Activated CD8-positive, alpha-beta memory T cell treated with anti-CD3 and anti-CD28 coated beads for 36 hours (primary cell): ENCODE results near the gene ING5. TPM values are rescaled to one million over a fixed set of nuclear protein-coding genes. Genes with fewer than 3 reads are reported as not detected.
"Not testable (repeated sequence)": the region's sequence is repeated elsewhere in the genome, so short reads cannot be mapped to it uniquely, and the experiment has no call there.

Experiments used
- CTCF ChIA-PET: fragments of 350-600 bp; sonication (Branson Sonifier 250); formaldehyde crosslinking; loops from one replicate; lab custom pipeline; 2021; ENCODE audit warnings: antibody characterized with exemption; lab: Charles Lee
- POLR2A ChIA-PET: fragments of 350-600 bp; sonication (Branson Sonifier 250); formaldehyde crosslinking; loops from one replicate; lab custom pipeline; 2021; ENCODE audit warnings: antibody characterized with exemption; lab: Charles Lee
- total RNA-seq, 2 experiments: library from RNA; stranded (reverse); gene quantifications; one replicate each; pipeline ENCODE4 v1.2.3, GENCODE V29; 2021

Gene ING5
- 10 to 100 TPM; 44.2 to 47.1 TPM for total RNA-seq

DNA sequence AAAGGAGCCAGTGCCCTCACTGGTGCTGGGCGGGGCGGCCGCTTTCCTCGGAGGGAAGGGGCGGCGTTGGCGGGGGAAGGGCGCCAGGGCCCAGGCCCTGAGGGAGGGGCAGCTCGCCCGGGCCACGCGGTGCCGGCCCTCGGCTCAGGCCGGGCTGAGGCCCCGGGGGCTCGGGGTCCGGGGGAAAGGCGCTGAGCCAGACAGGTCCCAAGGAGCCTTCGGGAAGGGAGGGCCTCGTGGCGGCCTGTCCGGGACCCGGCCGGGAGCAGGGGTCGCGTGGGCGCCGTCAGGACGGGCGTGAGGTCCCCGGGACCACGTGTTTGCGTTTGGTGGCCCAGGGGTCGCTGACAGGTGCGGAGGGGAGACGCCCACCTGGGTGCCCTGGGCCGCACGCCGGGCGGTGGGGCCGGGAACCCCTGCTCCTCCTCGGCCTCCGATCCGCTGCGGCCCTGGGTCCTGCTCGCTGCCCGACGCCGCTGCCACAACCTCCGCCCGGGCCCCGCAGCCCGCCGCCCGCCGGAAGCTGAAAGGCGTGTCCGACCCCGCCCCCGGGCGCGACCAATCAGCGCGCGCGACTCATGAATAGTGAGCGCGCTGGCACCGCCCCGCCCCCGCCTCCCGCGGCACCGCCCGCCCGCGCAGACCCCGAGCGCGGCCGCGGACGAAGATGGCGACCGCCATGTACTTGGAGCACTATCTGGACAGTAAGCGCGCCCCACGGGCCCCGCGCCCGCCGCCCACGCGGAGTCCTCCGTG, at the start of gene ING5:
TSS of gene ING5 (plus strand) at position 641 of the 756 bp plus-strand sequence. CDS start at position 668, 27 bp downstream.
- CTCF ChIA-PET, result interaction anchor here (1.4 to 5.4 kb wide), 9 partner anchors 10 to 177 kb away, joined by 3 to 32 read pairs (median 4); partner anchors contain the start of gene DTYMK
- POLR2A ChIA-PET, result interaction anchor here (0.6 to 5.3 kb wide), 9 partner anchors 10 to 593 kb away, joined by 3 to 45 read pairs (median 3); partner anchors contain the start of genes D2HGDH and DTYMK

DNA sequence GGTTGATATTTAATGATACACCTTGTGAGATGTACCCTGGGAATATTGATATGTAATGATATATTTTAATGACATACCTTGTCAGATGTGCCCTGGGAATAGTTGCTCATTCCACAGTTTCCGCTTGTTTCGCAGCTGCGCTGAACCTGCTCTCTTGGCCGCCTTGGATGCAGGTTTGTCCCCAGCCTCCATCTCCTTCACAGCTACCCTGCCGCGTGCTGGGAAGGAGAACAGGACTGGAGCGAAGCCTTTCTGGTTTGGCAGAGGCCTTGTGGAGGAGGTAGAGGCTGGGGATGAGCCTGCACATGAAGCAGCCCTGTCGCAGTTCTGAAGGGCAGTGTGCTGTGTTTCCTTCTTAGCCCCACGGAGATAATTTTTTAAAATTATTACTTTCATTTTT, 49.7 kb upstream of the ING5 start:
- ChIA-PET CTCF (no interaction called here), POLR2A (no interaction called here)

DNA sequence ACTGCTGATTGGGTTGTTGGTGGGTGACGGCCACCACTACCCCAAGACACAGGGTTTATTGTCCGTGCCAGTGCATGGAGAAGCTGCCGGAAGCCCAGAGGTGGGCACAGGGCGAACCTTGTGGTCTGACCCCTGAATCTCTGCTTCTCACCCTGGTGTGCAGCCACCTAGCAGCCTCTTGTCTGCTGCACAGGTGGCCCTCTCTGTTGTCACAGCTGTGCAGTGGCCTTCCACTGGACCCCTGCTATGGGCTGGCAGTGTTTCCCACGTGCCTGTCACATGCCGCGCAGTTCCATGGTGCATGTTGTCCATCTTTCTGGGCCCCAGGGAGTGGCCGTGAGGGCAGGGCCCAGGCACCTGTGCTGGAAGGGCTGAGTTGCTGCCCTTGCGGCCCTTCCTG, 49.1 kb upstream of the ING5 start:
- ChIA-PET CTCF (no interaction called here), POLR2A (no interaction called here)

DNA sequence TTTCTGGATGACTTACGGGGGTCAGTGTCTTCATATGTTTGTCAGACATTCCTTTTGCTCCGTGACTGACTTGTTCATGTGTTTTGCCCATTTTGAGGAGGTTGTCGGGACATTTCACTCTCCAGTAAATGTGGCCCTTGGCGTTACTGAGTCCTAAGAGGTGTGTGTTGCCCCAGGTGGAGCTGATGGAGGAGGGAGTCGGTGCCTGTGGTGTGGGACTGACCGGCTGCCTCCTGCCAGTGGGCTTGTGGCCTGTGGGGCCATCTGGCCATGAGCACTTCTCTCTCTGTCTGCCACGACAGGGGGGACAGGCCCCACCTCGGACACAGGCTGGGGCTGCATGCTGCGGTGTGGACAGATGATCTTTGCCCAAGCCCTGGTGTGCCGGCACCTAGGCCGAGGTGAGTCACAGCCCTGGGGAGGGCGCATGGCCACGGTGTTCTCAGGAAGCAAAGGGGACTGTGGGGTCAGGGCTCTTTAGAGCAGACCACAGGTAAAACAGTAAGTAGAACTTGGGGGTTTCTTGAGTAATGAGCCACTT, 48.6 kb upstream of the ING5 start:
- CTCF ChIA-PET, result no interaction called here
- POLR2A ChIA-PET, result no interaction called here

DNA sequence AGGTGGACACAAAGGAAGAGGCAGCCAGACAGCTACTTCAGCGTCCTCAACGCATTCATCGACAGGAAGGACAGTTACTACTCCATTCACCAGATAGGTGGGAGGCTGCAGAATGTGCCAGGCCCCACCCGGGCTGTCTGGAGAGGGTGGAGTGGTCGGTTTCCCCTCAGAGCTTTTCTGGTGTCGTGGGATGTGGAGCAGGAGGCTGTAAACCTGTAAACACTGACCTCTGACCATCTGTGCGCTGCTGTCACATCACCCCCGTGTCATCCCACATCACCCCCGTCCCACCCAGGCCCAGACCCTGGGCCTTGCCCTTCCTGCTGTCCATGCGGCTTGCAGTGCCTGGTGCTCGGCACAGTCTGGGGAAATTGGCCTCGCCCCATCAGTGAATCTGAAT, 47.3 kb upstream of the ING5 start:
- POLR2A ChIA-PET, result no interaction called here
- CTCF ChIA-PET, result no interaction called here

DNA sequence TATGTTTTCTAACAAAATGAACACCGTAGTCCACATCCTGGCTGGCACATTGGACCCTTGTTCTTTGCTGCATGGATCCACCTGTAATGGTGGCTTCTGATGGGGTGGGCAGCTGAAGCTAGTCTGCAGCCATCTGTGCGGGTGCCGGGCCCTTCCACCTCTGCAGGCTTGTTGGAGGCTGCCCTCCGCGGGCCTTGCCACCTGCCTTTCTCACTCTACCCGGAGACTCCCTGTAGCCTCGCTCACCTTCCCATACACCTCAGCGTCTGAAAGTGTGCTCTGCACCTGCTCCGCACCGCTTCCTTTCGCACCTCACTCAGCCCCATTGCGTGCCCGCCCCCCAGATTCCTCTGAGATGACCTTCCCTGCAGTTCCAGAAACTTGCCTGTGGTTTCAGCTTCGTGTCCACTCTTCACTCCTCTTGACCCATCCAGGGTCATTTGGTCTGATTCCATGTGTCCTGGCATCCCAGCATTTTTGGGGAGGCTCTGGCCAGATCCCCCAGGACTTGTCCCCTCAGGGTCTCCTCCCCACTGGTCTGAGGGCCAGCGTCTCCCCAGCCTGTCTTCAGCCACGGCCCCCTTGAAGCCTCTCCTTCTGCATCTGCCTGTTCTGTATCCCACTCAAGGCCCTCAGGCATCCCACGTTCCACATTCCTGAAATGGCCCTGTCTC, 46.2 kb upstream of the ING5 start:
- ChIA-PET POLR2A (no interaction called here), CTCF (no interaction called here)

DNA sequence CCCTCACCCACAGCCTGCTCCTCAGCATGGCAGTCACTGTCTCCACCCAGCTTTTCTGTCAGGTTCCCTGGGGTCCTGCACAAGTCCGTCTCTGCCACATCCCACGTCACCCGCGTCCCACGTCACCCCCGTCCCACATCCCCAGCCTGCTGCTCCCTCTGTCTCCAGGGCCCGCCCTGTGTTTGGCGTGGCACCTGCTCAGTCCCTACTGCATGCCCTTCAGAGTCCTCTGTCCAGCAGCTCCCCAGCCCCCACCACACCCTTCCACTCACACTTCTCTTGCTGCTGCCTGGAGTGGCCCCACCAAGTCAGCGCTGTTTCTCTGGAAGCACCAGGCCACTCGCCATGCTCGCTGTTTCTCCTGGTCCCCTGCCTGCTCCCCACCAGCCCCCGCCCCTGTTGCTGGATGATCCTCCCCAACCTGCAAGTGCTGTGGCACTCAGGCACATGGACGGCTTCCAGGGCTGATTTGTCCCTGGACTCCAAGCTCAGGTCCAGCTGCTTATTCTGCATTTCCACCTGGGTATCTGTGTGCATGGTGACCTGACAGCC, 45.6 kb upstream of the ING5 start:
- POLR2A ChIA-PET, result no interaction called here
- CTCF ChIA-PET, result no interaction called here

DNA sequence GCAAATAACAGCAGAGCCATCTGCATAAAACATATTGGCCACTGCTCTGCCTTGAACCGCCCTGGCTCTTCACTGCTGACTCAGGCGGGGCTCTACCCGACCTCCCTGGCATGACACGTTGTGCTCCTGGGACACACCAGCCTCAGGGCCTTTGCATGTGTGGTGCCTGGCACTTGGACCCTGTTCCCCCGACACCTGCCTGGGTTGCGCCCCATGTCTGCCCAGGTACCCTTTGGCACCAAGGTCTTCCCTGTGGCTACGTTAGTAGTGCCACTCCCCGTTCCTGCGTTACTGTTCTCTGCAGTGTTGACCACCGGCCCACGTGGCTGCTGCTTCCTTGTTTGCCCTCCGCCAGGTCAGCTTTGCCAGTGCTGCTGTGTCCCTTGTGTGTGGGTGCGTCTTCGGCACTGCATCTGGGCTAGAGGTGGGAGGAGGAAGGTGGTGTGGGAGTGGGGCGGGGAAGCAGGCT, 44.0 kb upstream of the ING5 start:
- ChIA-PET POLR2A (interaction anchor here (0.7 kb wide), 1 partner anchor 14 kb away, joined by 4 read pairs; no protein-coding TSS in a partner anchor), CTCF (no interaction called here)

DNA sequence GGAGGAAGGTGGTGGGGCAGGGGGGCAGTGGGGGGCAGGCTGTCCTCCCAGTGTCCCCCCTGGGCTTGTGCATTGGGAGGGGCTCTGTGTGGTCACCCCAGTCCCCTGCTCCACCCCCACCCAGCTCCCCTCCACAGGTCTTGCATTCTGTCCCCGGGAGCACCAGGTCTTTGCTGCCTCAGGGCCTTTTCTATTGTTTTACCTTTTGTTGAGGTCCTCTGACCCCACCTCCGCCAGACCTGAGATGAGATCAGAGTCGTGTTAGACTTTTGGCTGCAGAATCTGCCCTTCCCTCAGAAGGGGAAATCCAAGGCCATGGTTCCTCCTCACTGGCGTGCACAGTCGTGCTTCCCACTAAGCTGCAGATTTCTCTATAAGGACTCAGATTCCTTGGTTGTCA, 43.5 kb upstream of the ING5 start:
- ChIA-PET CTCF (no interaction called here), POLR2A (no interaction called here)

DNA sequence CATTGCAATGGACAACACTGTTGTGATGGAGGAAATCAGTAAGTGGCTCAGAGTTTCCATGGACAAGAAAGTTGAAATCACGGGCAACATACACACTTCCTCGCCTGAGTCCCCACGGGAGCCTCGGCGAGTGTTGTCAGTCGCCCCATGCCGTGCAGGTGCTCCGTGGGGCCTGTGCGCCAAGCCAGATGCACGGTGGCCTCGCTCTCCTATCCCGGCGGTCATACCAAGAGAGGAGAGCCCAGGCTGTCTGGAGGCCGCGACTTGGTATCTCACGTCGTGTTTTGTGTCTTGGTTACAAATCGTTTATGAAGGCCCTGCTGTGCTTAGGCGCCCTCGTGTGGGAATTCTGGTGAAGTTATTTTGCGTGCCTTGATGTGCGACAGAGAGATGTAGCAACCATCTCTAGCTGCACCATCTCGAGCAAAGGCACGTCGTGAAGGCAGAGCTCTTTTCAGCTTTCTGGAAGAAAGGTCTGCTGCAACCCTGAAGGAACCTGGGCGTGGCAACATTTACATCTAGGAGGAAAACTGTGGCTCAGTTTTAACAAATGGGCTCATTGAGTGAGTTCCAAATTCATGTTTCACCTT, 42.6 kb upstream of the ING5 start:
- CTCF ChIA-PET, result interaction anchor here (1.2 kb wide), 1 partner anchor 16 kb away, joined by 3 read pairs; no protein-coding TSS in a partner anchor
- POLR2A ChIA-PET, result no interaction called here

DNA sequence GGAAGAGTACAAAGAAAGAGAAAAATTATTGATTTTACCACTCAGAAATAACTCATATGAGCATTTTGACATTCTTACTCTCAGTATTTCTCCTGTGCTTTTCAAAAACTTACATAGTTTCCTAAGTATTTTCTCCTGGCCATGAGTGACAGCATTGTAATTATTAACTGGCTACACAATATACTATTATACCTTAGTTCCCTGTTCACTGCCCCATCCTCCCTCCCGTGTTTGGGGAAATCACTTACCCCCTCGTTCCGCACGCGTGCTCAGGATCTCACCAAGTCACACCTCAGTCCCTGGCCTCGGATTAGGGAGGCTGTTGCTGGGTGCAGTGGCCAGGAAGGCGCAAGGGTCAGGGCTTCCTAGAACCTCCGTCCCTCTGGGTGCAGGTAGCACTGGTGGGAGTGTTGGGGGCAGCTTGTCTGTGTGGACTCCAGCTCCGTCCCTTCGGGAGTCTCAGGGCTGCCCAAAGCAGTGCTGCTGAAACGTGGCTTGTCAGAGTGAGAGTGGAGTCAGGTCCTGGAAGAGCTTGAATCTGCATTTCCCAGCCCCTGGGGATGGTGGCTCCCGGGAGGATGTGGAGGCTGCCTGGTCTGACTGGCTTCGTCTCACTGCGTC, 41.1 kb upstream of the ING5 start:
- POLR2A ChIA-PET, result no interaction called here
- CTCF ChIA-PET, result no interaction called here

DNA sequence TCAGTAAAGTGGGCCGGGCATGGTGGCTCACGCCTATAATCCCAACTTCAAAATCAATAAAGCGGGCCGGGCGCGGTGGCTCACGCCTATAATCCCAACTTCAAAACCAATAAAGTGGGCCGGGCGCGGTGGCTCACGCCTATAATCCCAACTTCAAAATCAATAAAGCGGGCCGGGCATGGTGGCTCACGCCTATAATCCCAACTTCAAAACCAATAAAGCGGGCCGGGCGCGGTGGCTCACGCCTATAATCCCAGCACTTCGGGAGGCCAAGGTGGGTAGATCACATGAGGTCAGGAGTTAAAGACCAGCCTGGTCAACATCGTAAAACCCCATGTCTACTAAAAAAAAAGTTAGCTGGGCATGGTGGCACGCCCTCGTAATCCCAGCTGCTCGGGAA, 39.1 kb upstream of the ING5 start:
- CTCF ChIA-PET, POLR2A ChIA-PET: not testable (repeated sequence)

DNA sequence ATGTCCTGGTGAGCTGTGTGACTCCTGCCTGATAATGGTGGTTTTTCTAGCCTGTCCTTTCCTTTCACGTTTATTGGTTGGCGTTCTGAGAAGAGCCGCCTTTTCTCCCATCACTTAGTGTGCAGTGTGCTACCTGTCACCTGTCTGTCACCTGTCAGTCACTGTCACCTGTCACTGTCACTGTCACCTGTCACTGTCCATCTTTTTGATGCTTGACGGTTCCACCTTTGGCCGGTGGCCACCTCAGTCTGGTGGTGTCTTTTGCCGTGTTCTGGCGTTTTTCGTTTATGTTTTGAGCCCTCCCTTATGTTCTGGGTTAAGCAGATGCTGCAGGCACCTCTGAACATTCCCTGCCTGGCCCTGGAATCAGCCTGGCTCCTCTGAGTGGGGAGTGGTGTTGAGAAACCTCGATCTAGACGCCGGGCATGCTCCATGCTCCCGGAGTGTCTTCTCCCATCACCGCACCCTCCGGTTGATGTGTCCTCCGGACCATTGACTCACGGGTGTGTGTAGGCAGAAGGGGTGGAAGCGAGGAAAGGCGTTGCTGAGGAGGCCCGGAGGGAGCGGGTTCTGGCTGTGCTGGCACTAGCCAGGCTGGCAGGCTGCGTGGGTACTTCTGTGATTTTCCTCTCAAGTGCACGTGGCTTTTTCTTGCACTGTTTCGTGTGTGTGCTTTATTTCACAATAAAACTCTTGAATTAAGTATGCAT, 36.0 kb upstream of the ING5 start:
- CTCF ChIA-PET, result no interaction called here
- POLR2A ChIA-PET, result no interaction called here

DNA sequence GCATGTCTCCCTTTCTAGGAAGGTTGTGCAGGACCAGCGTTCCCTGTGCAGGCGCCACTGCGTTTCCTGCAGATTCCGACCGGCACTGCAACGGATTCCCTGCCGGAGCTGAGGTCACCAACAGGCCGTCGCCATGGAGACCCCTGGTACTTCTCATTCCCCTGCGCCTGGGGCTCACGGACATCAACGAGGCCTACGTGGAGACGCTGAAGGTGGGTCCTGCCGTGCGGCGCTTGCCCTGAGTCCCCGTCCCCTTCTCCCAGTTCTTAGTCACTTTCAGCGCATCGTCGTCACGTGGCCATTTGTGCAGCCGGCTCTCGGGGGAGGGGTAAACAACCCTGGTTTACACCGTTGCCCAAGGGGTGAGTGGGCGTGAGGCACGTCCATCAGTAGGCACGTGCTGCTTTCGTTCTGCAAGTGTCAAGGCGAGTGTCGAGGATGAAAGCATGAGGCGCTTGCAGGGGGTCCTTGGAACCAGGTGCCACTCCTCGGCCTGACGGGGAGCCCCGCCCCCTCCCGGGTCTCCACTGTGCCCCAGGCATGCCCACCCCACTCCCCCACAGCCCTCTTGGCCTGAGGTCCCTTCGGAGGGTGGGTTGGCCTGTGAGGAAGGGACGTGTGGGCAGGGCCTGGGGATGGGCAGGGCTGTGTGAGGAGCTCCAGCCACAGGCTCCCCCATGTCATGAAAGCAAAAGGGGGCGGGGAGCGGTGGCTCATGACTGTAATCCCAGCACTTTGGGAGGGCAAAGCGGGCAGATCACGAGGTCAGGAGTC, 35.0 kb upstream of the ING5 start:
- CTCF ChIA-PET, result no interaction called here
- POLR2A ChIA-PET, result no interaction called here

DNA sequence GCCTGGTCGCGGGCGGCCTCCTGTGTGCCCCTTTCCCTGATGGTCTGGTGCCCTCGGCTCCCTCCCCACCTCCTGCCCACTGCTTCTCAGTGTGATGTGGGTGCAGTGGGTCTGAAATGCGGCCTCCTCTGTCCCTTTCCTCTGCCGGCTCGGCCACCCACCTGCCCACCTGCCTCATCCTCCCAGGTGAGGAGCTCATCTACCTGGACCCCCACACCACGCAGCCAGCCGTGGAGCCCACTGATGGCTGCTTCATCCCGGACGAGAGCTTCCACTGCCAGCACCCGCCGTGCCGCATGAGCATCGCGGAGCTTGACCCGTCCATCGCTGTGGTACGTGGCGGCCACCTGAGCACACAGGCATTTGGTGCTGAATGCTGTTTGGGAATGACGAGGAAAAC, 33.5 kb upstream of the ING5 start:
- ChIA-PET POLR2A (no interaction called here), CTCF (no interaction called here)

DNA sequence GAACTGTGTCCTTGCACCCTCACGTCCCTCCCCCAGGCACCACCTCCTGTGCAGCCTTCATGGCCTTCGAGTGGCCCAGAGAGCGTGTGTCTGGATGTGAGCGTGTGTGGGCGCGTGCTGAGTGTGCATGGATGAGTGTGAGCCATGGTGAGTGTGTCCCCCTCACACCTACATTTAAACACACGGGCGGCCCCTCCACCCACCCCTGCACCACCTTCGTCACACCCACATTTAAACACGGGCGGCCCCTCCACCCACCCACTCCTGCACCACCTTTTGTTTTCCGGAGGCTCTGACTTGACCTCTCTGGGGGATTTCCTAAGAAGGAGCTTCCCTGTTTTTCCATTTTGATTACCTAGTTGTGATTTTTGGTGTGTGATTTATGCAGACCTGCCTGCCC, 33.0 kb upstream of the ING5 start:
- CTCF ChIA-PET, result no interaction called here
- POLR2A ChIA-PET, result no interaction called here

DNA sequence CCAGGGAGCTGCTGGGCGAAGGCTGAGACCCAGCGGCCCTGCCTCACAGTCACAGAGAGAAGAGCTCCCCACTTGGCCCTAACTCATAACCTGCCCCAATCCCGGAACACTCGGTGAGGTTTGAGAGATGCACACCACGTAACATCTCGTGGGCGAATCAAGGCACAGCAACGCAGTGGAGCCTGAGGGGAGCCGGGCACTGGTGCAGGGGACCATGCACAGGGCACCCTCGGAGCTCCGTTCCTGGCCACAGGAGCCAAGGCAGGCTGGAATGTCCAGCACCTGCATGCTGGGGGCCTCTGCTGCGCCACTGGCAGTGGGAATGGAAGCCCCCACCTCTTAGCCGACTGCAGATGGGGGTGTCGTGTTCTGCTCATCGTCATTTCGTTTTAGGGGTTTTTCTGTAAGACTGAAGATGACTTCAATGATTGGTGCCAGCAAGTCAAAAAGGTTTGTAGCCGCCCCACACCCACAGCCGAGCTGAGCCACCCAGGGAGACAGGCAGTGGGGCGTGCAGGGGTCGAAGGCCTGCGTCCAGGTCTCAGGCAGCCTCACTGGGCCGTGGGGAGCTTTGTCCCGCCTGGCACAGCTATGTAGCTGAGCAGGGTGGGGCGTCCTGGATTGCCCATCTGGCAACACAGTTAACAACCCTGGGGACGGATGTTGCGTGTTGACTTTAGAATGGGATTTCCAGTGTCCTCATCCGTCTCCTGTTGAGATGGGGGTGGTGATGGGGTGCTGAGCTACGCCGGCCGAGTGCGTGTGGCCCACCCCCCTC, 31.3 kb upstream of the ING5 start:
- POLR2A ChIA-PET, result no interaction called here
- CTCF ChIA-PET, result no interaction called here
